Natural killer cell (primary cell): ENCODE measurements around the gene ACTN4. TPM values are rescaled to one million over a fixed set of nuclear protein-coding genes. Genes with fewer than 3 reads are reported as not detected.

Experiments
- ATAC-seq, 3 donors: fragments of 150-1000 bp in 2 of 3; fragments of 200-7000 bp in 1 of 3; cut with Tn5 transposase; 1 replicate in 1 of 3; 2 replicates in 2 of 3; pipeline ENCODE4 v1.10.0; 2021; ENCODE audit warnings: mild to moderate bottlenecking in 2 of 3, moderate library complexity in 2 of 3
- DNase-seq, 2 donors: peaks; one replicate each; pipeline versions ENCODE4 v3.0.0 to v3.0.0-alpha.2; 2013 to 2021; ENCODE audit warnings: mixed read lengths in 1 of 2
- H3K27ac ChIP-seq: one replicate; pipeline ENCODE4 v1.5.1; 2013; ENCODE audit warnings: mild to moderate bottlenecking, low read length
- H3K27me3 ChIP-seq: one replicate; pipeline ENCODE4 v1.6.1; 2013; ENCODE audit warnings: low read length; ENCODE audit not compliant: control insufficient read depth, insufficient read depth
- H3K36me3 ChIP-seq: one replicate; pipeline ENCODE4 v1.6.1; 2013; ENCODE audit warnings: low read length; ENCODE audit not compliant: control insufficient read depth, insufficient read depth
- H3K4me1 ChIP-seq: one replicate; pipeline ENCODE4 v1.6.1; 2013; ENCODE audit warnings: low read length; ENCODE audit not compliant: control insufficient read depth, insufficient read depth
- H3K4me3 ChIP-seq: one replicate; pipeline ENCODE4 v1.5.1; 2013; ENCODE audit warnings: low read length
- H3K9me3 ChIP-seq: one replicate; pipeline ENCODE4 v1.6.1; 2013; ENCODE audit warnings: low read length; ENCODE audit not compliant: control insufficient read depth, insufficient read depth
- H3K27ac Mint-ChIP-seq, 2 donors: one replicate each; pipeline ENCODE4 v1.8.0; 2022; ENCODE audit warnings: mild to moderate bottlenecking in 2 of 2, mixed read lengths in 2 of 2, moderate library complexity in 1 of 2
- H3K27me3 Mint-ChIP-seq, 2 donors: one replicate each; pipeline ENCODE4 v1.8.0; 2022; ENCODE audit warnings: low read depth in 2 of 2, mixed read lengths in 2 of 2
- H3K36me3 Mint-ChIP-seq: one replicate; pipeline ENCODE4 v1.8.0; 2022; ENCODE audit warnings: mixed read lengths
- H3K4me1 Mint-ChIP-seq, 2 donors: one replicate each; pipeline ENCODE4 v1.8.0; 2022; ENCODE audit warnings: mixed read lengths in 2 of 2
- H3K4me3 Mint-ChIP-seq: one replicate; pipeline ENCODE4 v1.8.0; 2022; ENCODE audit warnings: mild to moderate bottlenecking, moderate library complexity, mixed read lengths
- H3K9me3 Mint-ChIP-seq, 2 donors: one replicate each; pipeline ENCODE4 v1.8.0; 2022; ENCODE audit warnings: mixed read lengths in 2 of 2
- CTCF ChIP-seq: fragments of 200-600 bp; IDR thresholded peaks from one replicate; pipeline ENCODE4 v1.8.0; 2022; ENCODE audit warnings: antibody characterized with exemption
- WGBS: methylation state at CpG from one replicate; pipeline ENCODE4 v1.1.7; 2013; ENCODE audit warnings: missing lambda C conversion rate; ENCODE audit not compliant: insufficient coverage; 5-methylcytosine and 5-hydroxymethylcytosine counted together
- intact Hi-C: fragments of 100-400 bp; cut with micrococcal nuclease; formaldehyde crosslinking; loops from one replicate; pipeline ENCODE4 v1.14.2; 2022
- total RNA-seq, 4 donors: library from RNA; stranded (reverse); fragments of 120-200 nt in 1 of 4; gene quantifications; one replicate each; pipeline versions ENCODE4 v1.2.3 to v1.2.4, GENCODE V29; 2013 to 2022

ACTN4 gene
- total RNA-seq, 3 donors from 2014 or later (not counting 1 experiment from before 2014, with no cell fraction given), result 443 to 595 (median 541) TPM

GRCh38 chr19:38656171-38656981, 8.9 kb downstream of the ACTN4 start:
- peaks cover 85 to 92% of the 10 kb centered on the region in 2 donors for H3K4me1 Mint-ChIP-seq
- peak overlapping the region; percentile 41 for H3K27ac ChIP-seq
- no peaks in the 10 kb centered on the region for H3K27me3 ChIP-seq
- H3K4me3 ChIP-seq, result no peak overlapping the region
- peak overlapping the region; percentile 85 to 88 for H3K27ac Mint-ChIP-seq
- no peaks in the 10 kb centered on the region for H3K9me3 ChIP-seq
- H3K4me1 ChIP-seq, result peaks cover 84% of the 10 kb centered on the region
- no peaks in the 10 kb centered on the region for H3K9me3 Mint-ChIP-seq
- H3K36me3 ChIP-seq, result peaks cover 7% of the 10 kb centered on the region
- intact Hi-C loops, result loop anchor here (5.0 kb wide), 1 partner anchor 36 kb away; no protein-coding TSS in a partner anchor
- TF ChIP-seq CTCF, result no peak
- 73% methylated on average over 6 of the region's 7 CpGs for WGBS
- H3K4me3 Mint-ChIP-seq, result peak overlapping the region; percentile 67
- peak; percentile 10 to 52 (median 40) for ATAC-seq
- H3K27me3 Mint-ChIP-seq, result no peaks in the 10 kb centered on the region
- H3K36me3 Mint-ChIP-seq, result no peaks in the 10 kb centered on the region
- DNase-seq, result peak in 1 of 2 donors; percentile 84

DNA sequence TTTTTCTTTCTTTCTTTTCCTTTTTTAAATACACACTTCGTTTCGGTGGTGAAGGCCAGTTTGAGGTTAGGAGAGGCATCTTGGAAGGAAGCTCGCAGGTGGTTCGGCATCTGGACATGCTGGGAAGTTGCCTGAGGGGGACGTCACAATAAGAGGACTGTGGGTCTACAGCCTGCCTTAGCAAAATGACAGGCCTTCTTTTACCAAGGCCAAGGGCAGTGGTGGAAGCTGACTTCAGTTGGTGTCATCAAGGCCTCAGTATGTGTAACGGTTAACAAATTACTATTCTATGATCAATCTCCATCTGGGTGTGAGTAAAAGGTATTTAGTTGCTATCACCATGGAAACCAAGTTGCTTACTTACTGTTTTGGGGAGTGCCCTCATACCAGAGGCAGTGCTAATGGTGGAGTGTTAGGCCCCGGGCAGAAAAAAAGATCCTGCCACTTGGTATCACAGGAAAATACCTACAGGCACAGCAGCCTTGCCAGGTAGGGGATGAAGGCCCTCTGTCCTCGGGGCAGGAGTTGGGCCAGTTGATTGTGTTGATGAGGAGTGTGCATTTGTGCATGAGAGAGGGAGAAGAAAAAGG, 10.3 kb downstream of the ACTN4 start:
- Histone ChIP-seq H3K4me3 (no peak overlapping the region), H3K27ac (peak overlapping the region; percentile 11), H3K27me3 (no peaks in the 10 kb centered on the region), H3K4me1 (peaks cover 82% of the 10 kb centered on the region), H3K36me3 (peaks cover 9% of the 10 kb centered on the region), H3K9me3 (no peaks in the 10 kb centered on the region)
- TF ChIP-seq CTCF, result no peak
- WGBS, result 72% methylated on average over 8 of the region's 8 CpGs
- Mint-ChIP-seq H3K27ac (peak overlapping the region; percentile 85 to 88), H3K36me3 (no peaks in the 10 kb centered on the region), H3K4me1 (peaks cover 73 to 87% of the 10 kb centered on the region in 2 donors), H3K27me3 (no peaks in the 10 kb centered on the region), H3K9me3 (no peaks in the 10 kb centered on the region), H3K4me3 (peak overlapping the region; percentile 53)
- intact Hi-C loops, result loop anchor here (5.0 kb wide), 1 partner anchor 35 kb away; no protein-coding TSS in a partner anchor
- DNase-seq (peak in 1 of 2 donors; percentile 61), ATAC-seq (peak in 2 of 3 donors; percentile 14 to 29)

GRCh38 chr19:38658462-38659306, 11.2 kb downstream of the ACTN4 start:
- no peaks in the 10 kb centered on the region for H3K9me3 ChIP-seq
- no peaks in the 10 kb centered on the region for H3K27me3 ChIP-seq
- Mint-ChIP-seq H3K4me1 (peaks cover 77 to 83% of the 10 kb centered on the region in 2 donors), H3K27ac (peak overlapping the region; percentile 85 to 88), H3K27me3 (no peaks in the 10 kb centered on the region), H3K9me3 (no peaks in the 10 kb centered on the region), H3K4me3 (peak overlapping the region; percentile 69), H3K36me3 (no peaks in the 10 kb centered on the region)
- no peak for DNase-seq
- peaks cover 87% of the 10 kb centered on the region for H3K4me1 ChIP-seq
- intact Hi-C loops, result loop anchor here (5.0 kb wide), 1 partner anchor 34 kb away; no protein-coding TSS in a partner anchor
- H3K4me3 ChIP-seq, result no peak overlapping the region
- no peak for TF ChIP-seq CTCF
- no peak for ATAC-seq
- peak overlapping the region; percentile 39 for H3K27ac ChIP-seq
- WGBS, result 91% methylated on average over 11 of the region's 15 CpGs
- peaks cover 9% of the 10 kb centered on the region for H3K36me3 ChIP-seq
